Left renal cortex interstitium (tissue), 4 donors: ENCODE results near the gene SAMD1. TPM values are rescaled to one million over a fixed set of nuclear protein-coding genes. Genes with fewer than 3 reads are reported as not detected.
A peak's percentile ranks its signal among the peaks of the same experiment; 100 is the strongest.

Experiments used
- DNase-seq, 4 donors: peaks; one replicate each; pipeline ENCODE4 v3.0.0-alpha.2; 2013; ENCODE audit warnings: low read depth in 4 of 4, low spot score in 2 of 4, missing footprints in 1 of 4
- polyA plus RNA-seq, 4 donors: library from polyadenylated mRNA; unstranded; fragments of 120-200 nt; gene quantifications; one replicate each; pipeline ENCODE4 v1.2.1, GENCODE V29; 2013; ENCODE audit not compliant: insufficient read length in 4 of 4

SAMD1 gene
- polyA plus RNA-seq, 4 donors, result 33.4 to 63.7 (median 53.0) TPM

- DNase-seq, result peak in 3 of 4 donors; percentile 45 to 59 (median 58)
Measured at GRCh38 chr19:14091081-14091812, 696 bp upstream of the SAMD1 start.

GRCh38 chr19:14089662-14090508, 666 bp downstream of the SAMD1 start:
- DNase-seq, result peak in 1 of 4 donors; percentile 25

GRCh38 chr19:14089412-14089661, 1.2 kb downstream of the SAMD1 start:
- no peak for DNase-seq

GRCh38 chr19:14088634-14089411, 1.7 kb downstream of the SAMD1 start:
- DNase-seq, result no peak

- no peak for DNase-seq
Measured at GRCh38 chr19:14086098-14086497, 4.5 kb downstream of the SAMD1 start.

GRCh38 chr19:14085309-14085995, 5.1 kb downstream of the SAMD1 start, which contains the start of gene C19orf67:
C19orf67 (minus strand) TSS chr19:14085783; CDS start chr19:14085627, 156 bp downstream.
- DNase-seq, result no peak

- DNase-seq, result no peak
Measured at GRCh38 chr19:14082675-14082960, 7.9 kb downstream of the SAMD1 start.

GRCh38 chr19:14081797-14082674, 8.5 kb downstream of the SAMD1 start:
- DNase-seq, result no peak

GRCh38 chr19:14080887-14081796, 9.4 kb downstream of the SAMD1 start:
- peak; percentile 97 to 99 (median 99) for DNase-seq

- DNase-seq, result no peak
Measured at GRCh38 chr19:14078411-14078810, 12.1 kb downstream of the SAMD1 start.

- no peak for DNase-seq
Measured at GRCh38 chr19:14073925-14074838, 16.4 kb downstream of the SAMD1 start.

- DNase-seq, result no peak
Measured at GRCh38 chr19:14073261-14073924, 17.2 kb downstream of the SAMD1 start.

GRCh38 chr19:14072535-14073260, 17.9 kb downstream of the SAMD1 start, which contains the start of gene MISP3:
MISP3 (plus strand) TSS chr19:14072786; CDS start chr19:14073310, 524 bp downstream.
- no peak for DNase-seq

- no peak for DNase-seq
Measured at GRCh38 chr19:14070268-14071050, 20.1 kb downstream of the SAMD1 start.

- DNase-seq, result no peak
Measured at GRCh38 chr19:14066134-14066533, 24.4 kb downstream of the SAMD1 start.

GRCh38 chr19:14063105-14063504, 27.4 kb downstream of the SAMD1 start:
- no peak for DNase-seq
